Right kidney (tissue), 1 donor: ENCODE data around the gene LRCH4.
"Not testable (repeated sequence)": the region's sequence is repeated elsewhere in the genome, so short reads cannot be mapped to it uniquely, and the experiment has no call there.

ENCODE experiments used
- DNase-seq: peaks from one replicate; pipeline ENCODE4 v3.0.0-alpha.2; 2016

The LRCH4 gene

DNA sequence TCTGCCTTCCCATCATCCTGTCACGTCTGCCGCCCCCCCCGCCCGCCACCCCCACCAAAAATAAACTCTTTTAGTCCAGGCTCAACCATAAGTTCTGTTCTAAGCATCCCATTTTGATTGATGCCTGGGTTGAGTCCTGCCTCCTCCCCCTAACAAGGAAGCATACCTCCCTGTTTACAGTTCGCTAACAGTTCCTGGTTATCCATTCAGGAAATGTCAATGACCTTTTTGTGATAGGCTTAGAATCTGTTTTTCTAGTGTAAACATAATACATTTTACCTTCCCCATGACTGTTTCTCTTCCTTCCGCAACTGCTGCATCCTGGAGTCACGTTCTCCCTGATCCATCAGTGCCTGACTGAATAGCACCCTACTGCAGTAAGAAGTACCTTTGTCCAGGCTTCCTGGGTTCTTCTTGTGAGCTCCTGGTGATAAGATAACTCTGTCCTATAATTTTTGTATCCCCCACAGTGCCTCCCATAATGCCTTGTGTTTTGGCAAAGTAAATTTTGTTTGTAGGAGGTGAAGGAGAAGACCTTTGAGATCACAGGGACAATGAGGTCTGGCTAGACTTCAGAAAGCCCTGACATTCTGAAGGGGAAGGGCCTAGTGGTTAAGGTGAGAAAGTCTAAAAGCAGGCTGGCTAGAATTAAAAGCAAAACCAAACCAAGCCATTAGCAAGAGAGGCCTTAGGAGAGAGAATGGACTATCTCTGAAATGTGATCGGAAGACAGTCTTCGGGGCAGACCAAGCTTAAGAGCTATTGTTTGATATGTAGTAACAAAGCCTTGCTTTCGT lies 39.6 kb downstream of the LRCH4 start:
- no peak for DNase-seq

DNA sequence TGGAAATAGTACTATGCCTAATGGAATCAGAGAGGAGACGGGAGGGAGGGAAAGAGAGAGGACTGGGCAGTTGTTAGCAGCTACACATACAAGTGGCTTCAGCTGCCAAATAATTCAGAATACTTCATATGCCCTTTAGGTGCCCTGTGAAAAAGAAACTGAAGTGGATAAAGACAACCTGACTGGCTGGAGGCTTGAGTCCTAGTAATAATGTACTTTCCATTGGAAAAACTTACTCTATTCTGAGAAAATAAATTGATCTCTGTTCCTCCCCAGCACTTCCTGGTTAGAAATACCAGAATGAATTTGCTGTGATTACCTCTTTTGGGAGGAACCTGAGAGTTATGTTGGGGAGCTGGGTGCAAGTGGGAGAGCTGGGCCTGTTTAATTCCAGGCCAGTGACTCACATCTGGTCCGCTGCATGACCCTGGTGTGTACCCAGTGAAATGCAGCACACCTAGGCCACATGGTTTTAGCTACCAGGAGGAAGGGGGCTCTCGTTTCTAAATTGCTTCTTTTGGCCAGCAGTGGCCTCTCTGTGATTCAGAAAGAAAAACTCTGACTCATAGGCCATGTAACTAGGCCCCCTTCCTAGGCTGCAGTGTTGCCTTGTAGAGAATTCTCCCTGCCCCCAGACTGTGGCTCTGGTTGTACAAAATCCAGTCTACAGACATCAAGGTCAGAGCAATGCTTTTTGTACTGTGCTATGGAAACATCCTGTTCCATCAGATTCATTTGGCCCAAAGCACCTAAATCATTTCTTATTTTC lies 40.4 kb downstream of the LRCH4 start:
- DNase-seq: no peak

GRCh38 chr7:100544967-100545359 lies 41.0 kb downstream of the LRCH4 start:
- DNase-seq: no peak

DNA sequence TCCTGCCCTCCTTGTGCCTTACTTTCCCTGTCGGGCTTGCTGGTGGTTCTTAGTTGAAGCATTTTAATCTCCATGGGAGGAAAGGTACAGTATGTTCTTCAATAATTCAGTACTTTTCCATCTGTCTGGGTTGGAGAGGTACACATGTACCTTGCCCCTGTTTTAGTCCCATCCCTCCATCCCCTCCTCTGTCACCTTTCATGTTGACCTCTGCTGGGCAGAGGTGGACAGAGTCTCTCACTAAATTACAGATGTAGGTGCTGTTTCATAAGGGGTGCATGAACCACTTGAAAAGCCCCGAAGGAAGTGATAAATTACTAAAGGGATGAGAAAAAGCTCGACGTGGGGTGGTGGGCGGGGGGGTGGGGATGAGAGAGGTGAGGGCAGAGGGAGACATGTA lies 41.5 kb downstream of the LRCH4 start:
- no peak for DNase-seq

DNA sequence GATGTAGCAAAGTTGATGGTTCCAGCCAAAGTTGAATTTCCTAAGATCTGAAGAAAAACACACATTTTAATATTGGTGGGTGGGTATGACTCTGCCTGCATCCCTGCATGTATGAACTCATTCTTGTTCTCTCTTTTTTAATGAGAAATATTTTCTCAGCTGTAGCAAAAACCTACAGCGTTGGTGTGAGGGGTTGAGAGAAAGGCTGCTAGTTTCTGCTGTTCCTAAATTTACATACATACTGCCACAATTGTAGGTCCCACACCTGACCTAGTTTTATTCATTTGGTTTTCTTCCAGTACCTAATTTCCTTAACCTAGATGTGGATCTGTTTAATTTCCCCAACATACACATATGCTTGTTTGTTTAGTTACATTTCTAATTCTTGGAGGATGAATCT lies 42.3 kb downstream of the LRCH4 start:
- DNase-seq: no peak

DNA sequence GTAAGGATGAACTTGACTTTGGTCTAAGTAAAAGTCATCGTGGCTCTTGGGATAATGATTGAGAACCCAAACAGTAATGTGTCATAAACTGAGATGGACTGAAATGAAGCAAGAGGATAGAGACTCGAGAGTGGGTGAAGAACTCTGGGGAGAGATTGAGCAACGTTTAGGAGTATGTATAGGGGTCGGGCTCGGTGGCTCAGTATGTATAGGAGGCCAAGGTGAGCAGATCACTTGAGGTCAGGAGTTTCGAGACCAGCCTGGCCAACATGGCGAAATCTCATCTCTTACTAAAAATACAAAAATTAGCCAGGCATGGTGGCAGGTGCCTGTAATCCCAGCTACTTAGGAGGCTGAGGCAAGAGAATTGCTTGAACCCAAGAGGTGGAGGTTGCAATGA lies 44.6 kb downstream of the LRCH4 start:
- not testable (repeated sequence) for DNase-seq

DNA sequence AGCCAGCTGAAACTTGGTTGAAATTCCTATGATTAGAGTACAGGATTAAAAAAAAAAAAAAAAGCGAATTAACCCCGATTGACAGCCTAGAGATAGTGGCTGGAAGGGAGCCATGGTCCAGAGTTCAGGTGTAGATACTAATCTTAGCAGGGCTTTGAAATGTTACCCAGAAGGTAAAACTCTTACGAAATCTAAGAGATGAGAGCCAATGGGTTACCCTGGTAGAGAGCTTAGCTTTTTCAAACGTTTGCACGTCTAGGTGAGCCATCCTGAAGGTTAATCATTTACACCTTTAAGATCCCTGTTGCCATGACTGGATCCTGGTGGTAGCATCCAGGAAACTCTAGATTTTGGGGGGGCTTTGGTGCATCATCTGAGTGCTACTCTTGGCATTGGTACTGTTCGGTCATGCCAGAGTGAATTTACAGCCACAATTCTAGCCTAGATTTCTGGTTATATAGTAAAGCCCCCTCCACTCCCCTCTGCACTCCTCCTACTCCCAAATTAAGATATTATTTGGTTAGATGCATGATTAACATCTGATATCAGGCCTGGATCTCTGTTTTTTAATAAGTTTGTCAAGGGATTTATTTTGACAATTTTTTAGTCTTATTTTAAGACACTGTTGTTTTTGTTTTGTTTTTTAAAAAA lies 45.7 kb downstream of the LRCH4 start:
- no peak for DNase-seq

DNA sequence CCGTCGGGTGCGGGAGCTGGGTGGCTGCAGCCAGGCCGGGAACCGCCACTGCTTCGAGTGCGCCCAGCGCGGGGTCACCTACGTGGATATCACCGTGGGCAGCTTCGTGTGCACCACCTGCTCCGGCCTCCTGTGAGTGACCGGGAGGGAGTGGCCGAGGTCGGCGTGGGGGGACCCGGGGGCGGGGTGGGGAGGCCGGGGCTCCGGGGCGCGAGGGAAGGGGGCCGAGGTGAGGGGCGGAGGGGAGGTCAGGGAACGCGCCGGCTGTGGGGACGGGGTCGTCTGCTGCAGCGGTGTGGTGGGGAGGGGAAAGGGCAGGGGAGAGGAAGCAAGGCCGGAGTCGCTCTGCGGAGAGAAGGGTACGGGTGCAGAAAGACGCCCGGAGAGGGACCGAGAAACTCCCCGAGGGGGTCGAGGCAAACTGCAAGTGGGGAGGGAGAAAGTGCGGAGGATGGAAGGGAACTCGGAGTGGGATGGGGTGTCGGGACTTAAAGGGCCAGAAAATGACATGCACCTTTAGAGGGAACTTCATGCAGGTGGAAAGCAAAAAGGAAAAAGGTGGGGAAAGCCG lies 46.4 kb downstream of the LRCH4 start:
- peak; percentile 42 for DNase-seq

DNA sequence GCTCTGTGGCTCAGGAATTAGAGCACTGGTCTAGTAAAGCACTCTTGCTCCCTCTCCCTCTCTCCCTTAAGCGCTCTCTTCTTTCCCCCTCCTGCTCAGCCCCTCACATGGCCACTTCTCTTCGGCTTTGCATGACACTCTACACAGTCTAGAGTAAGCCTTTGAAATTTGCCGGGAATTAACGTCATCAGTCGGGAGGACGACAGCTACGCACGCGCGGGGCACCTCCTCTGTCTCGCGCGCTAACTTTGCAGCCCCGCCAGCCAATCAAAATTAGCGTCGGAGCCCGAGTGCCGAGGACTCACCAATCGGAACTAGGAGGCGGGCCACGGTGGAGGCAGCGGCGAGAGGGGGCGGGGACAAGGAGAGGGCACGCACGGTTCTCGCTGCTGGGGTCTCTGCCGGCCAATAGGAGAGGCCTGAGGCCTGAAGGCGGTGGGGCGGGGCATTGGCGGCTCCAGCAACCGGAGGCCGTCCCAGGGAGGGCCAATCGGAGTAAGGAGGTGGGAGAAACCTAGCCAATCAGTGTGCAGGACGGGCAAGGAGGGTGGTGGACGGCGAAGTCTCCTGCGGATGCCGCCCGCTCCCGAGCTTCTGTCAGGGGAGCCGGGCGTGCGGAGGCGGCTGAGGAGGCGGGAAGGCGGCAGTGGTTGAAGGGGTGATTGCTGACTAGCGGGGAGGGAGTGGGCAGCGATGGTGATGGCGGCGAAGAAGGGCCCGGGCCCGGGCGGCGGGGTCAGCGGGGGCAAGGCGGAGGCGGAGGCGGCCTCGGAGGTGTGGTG lies 47.1 kb downstream of the LRCH4 start, which contains the start of gene AGFG2:
AGFG2 (plus strand) TSS at position 550 of the 782 bp plus-strand sequence; CDS start at position 694, 144 bp downstream.
- DNase-seq: peak; percentile 87

DNA sequence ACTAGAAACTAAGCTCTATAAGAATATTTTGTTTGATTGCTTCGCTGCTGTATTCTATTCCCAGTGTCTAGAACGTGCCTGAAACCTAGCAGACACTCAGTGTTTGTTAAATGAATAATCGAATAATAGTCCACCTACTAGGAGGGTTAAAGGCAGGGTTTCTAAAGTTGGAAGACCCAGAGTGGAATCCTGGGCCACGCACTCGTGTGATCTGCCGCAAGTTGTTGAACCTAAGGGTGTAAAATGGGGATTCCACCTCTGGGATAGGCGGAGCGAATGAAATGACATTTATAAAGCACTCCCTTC lies 47.6 kb downstream of the LRCH4 start:
- DNase-seq: no peak

DNA sequence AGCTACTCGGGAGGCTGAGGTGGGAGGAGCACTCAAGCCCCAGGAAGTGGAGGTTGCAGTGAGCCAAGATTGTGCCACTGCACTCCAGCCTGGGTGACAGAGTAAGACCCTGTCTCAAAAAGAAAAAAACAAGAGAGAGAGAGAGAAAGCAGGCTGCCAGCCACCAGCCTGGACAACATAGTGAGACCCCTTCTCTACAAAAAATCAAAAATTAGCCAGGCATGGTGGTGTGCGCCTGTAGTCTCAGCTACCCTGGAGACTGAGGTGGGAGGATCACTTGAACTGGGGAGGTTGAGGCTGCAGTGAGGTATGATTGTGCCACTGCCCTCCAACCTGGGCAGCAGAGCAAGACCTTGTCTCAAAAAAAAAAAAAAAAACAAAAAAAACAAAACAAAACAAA lies 49.2 kb downstream of the LRCH4 start:
- DNase-seq: not testable (repeated sequence)

DNA sequence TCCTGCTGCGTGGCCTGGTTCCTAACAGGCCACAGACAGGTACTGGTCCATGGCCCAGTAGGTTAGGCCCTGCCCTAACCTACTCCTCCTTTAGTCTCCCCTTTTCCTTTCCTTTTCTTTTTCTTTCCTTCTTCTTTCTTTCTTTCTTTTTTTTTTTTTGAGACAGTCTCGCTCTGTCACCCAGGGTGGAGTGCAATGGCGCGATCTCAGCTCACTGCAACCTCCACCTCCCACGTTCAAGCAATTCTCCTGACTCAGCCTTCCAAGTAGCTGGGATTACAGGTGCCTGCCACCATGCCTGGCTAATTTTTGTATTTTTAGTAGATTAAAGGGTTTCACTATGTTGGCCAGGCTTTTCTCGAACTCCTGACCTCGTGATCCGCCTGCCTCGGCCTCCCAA lies 49.9 kb downstream of the LRCH4 start:
- DNase-seq: not testable (repeated sequence)

DNA sequence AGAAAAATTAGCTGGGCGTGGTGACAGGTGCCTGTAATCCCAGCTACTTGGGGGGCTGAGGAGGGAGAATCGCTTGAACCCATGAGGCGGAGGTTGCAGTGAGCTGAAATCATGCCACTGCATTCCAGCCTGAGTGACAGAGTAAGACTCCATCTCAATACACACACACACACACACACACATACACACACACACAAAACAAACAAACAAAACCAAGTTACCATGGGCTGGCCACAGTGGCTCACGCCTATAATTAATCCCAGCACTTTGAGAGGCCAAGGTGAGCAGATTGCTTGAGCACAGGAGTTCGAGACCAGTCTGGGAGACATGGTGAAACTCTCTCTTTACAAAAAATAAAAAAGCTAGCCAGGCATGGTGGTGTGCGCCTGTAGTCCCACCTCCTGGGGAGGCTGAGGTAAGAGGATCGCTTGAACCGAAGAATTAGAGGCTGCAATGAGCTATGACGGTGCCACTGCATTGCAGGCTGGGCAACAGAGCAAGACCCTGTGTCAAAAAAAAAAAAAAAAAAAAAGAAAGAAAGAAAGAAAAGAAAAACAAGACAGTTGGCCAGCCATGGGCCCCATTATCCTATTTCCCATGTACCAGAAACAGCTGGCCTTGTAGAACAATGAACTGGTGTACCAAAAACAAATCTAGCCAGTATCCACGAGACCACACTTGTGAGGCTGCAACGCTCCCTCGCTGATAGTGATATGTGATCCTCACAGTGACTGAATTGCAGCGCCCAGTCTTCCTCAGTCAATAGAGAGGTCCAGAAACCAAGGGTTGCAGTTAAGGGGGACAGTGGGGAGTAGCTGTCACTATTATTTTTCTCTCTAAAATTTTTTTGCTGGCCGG lies 53.5 kb downstream of the LRCH4 start:
- no peak for DNase-seq

- not testable (repeated sequence) for DNase-seq
Measured at GRCh38 chr7:100528108-100528866, 57.6 kb downstream of the LRCH4 start.
